ENCODE data around the gene ZDHHC20. TPM values are rescaled to one million over a fixed set of nuclear protein-coding genes. Genes with fewer than 3 reads are reported as not detected.

The ZDHHC20 gene
- polyA plus RNA-seq, 3 donors, result 28.1 to 67.8 (median 66.8) TPM

- Mint-ChIP-seq H3K4me3 (no peak overlapping the region), H3K36me3 (peaks cover 0 to 9% of the 10 kb centered on the region in 2 donors)
These were observed 128.8 kb downstream of the ZDHHC20 start for GRCh38 chr13:21330126-21330861.

More at GRCh38 chr13:21330126-21330861, 128.8 kb downstream of the ZDHHC20 start:
- Histone ChIP-seq H3K4me1 (ENCODE audit: control insufficient read depth in 1 of 2, insufficient read depth in 2 of 2, low read length in 2 of 2) (peaks cover 0 to 8% of the 10 kb centered on the region in 2 donors), H3K4me3 (replicated peaks in 1 of 3; ENCODE audit: low read depth in 2 of 3, low read length in 3 of 3) (no peak overlapping the region), H2AFZ (ENCODE audit: insufficient read depth, low read depth, low read length, poor library complexity, severe bottlenecking) (no peak overlapping the region), H3K4me2 (replicated peaks; ENCODE audit: extremely low read depth, low read length, poor library complexity, severe bottlenecking) (no peak overlapping the region), H3K79me2 (ENCODE audit: insufficient read depth, low read length) (no peaks in the 10 kb centered on the region), H3K36me3 (replicated peaks in 1 of 2; ENCODE audit: control insufficient read depth in 1 of 2, insufficient read depth in 2 of 2, low read length in 2 of 2) (no peaks in the 10 kb centered on the region), H3K9ac (ENCODE audit: insufficient read depth, low read length, poor library complexity, severe bottlenecking) (no peak overlapping the region), H4K20me1 (ENCODE audit: insufficient read depth, low read length) (no peaks in the 10 kb centered on the region), H3K27ac (ENCODE audit: low read depth in 1 of 2, low read length in 2 of 2) (no peak overlapping the region), H3K27me3 (ENCODE audit: control insufficient read depth in 2 of 2, insufficient read depth in 2 of 2, low read length in 2 of 2) (no peaks in the 10 kb centered on the region), H3K9me3 (replicated peaks in 1 of 2; ENCODE audit: control insufficient read depth in 1 of 2, insufficient read depth in 1 of 2, low read length in 2 of 2) (peaks cover 0 to 5% of the 10 kb centered on the region in 2 donors)
- TF ChIP-seq CTCF (IDR thresholded peaks at IDR 0.05), result no peak
- H3K9me3 Mint-ChIP-seq, result peaks cover 0 to 6% (median 3%) of the 10 kb centered on the region in 7 donors
- intact Hi-C loops (cut with micrococcal nuclease), result no loop called here
- peaks cover 7% of the 10 kb centered on the region for H3K4me1 Mint-ChIP-seq
- WGBS (ENCODE audit: insufficient coverage), result 86% methylated on average over 4 of the region's 8 CpGs
- H3K27ac Mint-ChIP-seq, result no peak overlapping the region
- peaks cover 2 to 4% (median 3%) of the 10 kb centered on the region in 3 donors for H3K27me3 Mint-ChIP-seq (ENCODE audit: low read depth in 3 of 3)
- no peak for DNase-seq

Measured in CD14-positive monocyte (primary cell).